ENCODE results near the gene SELP.

The SELP gene

DNA sequence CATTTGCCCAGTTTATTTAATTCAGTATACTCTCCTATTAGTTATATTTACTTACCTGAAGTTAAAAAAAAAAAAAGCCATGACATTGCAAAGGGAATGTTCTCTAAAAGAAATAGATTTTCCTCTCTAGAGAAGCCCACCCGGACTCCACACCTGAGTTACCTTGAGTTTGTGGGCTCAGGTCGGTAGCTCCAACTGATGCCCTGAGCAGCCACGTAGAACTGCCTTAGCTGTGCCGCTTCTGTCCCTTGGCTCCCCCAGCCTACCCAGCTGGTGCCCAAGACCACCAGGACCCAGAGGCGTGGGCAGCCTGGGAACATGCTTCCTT lies 43.9 kb downstream of the SELP start:
- no peaks in the 10 kb centered on the region for H3K9me2 ChIP-seq (replicated peaks; ENCODE audit: insufficient read depth, low read length)
- H2AFZ ChIP-seq (ENCODE audit: low read depth, low read length, severe bottlenecking): no peak overlapping the region
- no peaks in the 10 kb centered on the region for H4K20me1 ChIP-seq (ENCODE audit: low read depth, low read length)
- no peak overlapping the region for H3K27ac ChIP-seq (ENCODE audit: low read depth, low read length)
- TF ChIP-seq, protein P1, sequence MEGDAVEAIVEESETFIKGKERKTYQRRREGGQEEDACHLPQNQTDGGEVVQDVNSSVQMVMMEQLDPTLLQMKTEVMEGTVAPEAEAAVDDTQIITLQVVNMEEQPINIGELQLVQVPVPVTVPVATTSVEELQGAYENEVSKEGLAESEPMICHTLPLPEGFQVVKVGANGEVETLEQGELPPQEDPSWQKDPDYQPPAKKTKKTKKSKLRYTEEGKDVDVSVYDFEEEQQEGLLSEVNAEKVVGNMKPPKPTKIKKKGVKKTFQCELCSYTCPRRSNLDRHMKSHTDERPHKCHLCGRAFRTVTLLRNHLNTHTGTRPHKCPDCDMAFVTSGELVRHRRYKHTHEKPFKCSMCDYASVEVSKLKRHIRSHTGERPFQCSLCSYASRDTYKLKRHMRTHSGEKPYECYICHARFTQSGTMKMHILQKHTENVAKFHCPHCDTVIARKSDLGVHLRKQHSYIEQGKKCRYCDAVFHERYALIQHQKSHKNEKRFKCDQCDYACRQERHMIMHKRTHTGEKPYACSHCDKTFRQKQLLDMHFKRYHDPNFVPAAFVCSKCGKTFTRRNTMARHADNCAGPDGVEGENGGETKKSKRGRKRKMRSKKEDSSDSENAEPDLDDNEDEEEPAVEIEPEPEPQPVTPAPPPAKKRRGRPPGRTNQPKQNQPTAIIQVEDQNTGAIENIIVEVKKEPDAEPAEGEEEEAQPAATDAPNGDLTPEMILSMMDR (IDR thresholded peaks at IDR 0.05; ENCODE audit: insufficient read depth, low read length, poor library complexity, severe bottlenecking): no peak
- no peak for TF ChIP-seq EZH2phosphoT487 (conservative IDR thresholded peaks at IDR 0.05; ENCODE audit: low read length)
- H3K79me2 ChIP-seq (ENCODE audit: insufficient read depth, low read length): no peaks in the 10 kb centered on the region
- no peaks in the 10 kb centered on the region for H3K27me3 ChIP-seq (ENCODE audit: low read length)
- no peaks in the 10 kb centered on the region for H3K36me3 ChIP-seq (ENCODE audit: low read length)
- H3K4me2 ChIP-seq (ENCODE audit: low read depth, low read length, poor library complexity, severe bottlenecking): peak overlapping the region; percentile 18
- no peak overlapping the region for H3K4me3 ChIP-seq (ENCODE audit: insufficient read depth, low read length, poor library complexity, severe bottlenecking)
- H3K9ac ChIP-seq (ENCODE audit: low read length): no peak overlapping the region
- no peaks in the 10 kb centered on the region for H3F3A ChIP-seq (ENCODE audit: insufficient read depth)
- no peaks in the 10 kb centered on the region for H3K9me3 ChIP-seq (ENCODE audit: insufficient read depth, low read length)

- no peak overlapping the region for H3K9ac ChIP-seq (ENCODE audit: low read length)
- no peak overlapping the region for H3K4me3 ChIP-seq (ENCODE audit: insufficient read depth, low read length, poor library complexity, severe bottlenecking)
- no peaks in the 10 kb centered on the region for H4K20me1 ChIP-seq (ENCODE audit: low read depth, low read length)
- no peak for TF ChIP-seq EZH2phosphoT487 (conservative IDR thresholded peaks at IDR 0.05; ENCODE audit: low read length)
- TF ChIP-seq, protein P1 (IDR thresholded peaks at IDR 0.05; ENCODE audit: insufficient read depth, low read length, poor library complexity, severe bottlenecking): no peak
- H2AFZ ChIP-seq (ENCODE audit: low read depth, low read length, severe bottlenecking): no peak overlapping the region
- H3K79me2 ChIP-seq (ENCODE audit: insufficient read depth, low read length): no peaks in the 10 kb centered on the region
- H3K9me3 ChIP-seq (ENCODE audit: insufficient read depth, low read length): no peaks in the 10 kb centered on the region
- H3K4me2 ChIP-seq (ENCODE audit: low read depth, low read length, poor library complexity, severe bottlenecking): no peak overlapping the region
- no peaks in the 10 kb centered on the region for H3K27me3 ChIP-seq (ENCODE audit: low read length)
- no peaks in the 10 kb centered on the region for H3K9me2 ChIP-seq (replicated peaks; ENCODE audit: insufficient read depth, low read length)
- no peaks in the 10 kb centered on the region for H3K36me3 ChIP-seq (ENCODE audit: low read length)
- H3F3A ChIP-seq (ENCODE audit: insufficient read depth): no peaks in the 10 kb centered on the region
- H3K27ac ChIP-seq (ENCODE audit: low read depth, low read length): no peak overlapping the region
These were observed 44.7 kb downstream of the SELP start for GRCh38 chr1:169585181-169585580.

- no peak overlapping the region for H2AFZ ChIP-seq (ENCODE audit: low read depth, low read length, severe bottlenecking)
- no peaks in the 10 kb centered on the region for H3K9me2 ChIP-seq (replicated peaks; ENCODE audit: insufficient read depth, low read length)
- no peak overlapping the region for H3K4me2 ChIP-seq (ENCODE audit: low read depth, low read length, poor library complexity, severe bottlenecking)
- no peak overlapping the region for H3K4me3 ChIP-seq (ENCODE audit: insufficient read depth, low read length, poor library complexity, severe bottlenecking)
- no peaks in the 10 kb centered on the region for H3K9me3 ChIP-seq (ENCODE audit: insufficient read depth, low read length)
- no peak overlapping the region for H3K27ac ChIP-seq (ENCODE audit: low read depth, low read length)
- H3K79me2 ChIP-seq (ENCODE audit: insufficient read depth, low read length): no peaks in the 10 kb centered on the region
- H3K9ac ChIP-seq (ENCODE audit: low read length): no peak overlapping the region
- no peaks in the 10 kb centered on the region for H4K20me1 ChIP-seq (ENCODE audit: low read depth, low read length)
- H3K27me3 ChIP-seq (ENCODE audit: low read length): no peaks in the 10 kb centered on the region
- no peaks in the 10 kb centered on the region for H3K36me3 ChIP-seq (ENCODE audit: low read length)
- TF ChIP-seq EZH2phosphoT487 (conservative IDR thresholded peaks at IDR 0.05; ENCODE audit: low read length): no peak
- TF ChIP-seq, protein P1 (IDR thresholded peaks at IDR 0.05; ENCODE audit: insufficient read depth, low read length, poor library complexity, severe bottlenecking): no peak
- H3F3A ChIP-seq (ENCODE audit: insufficient read depth): no peaks in the 10 kb centered on the region
These were observed 45.3 kb downstream of the SELP start for GRCh38 chr1:169584483-169585144.

All from SU-DHL-6 (cell line).